BLaER1 treated with 17β-estradiol and CSF1 and Interleukin-3, amounts not matched to agents 10 nM and 100 nM (cell line): ENCODE results near the gene PLOD1.
"Not testable (repeated sequence)": the region's sequence is repeated elsewhere in the genome, so short reads cannot be mapped to it uniquely, and the experiment has no call there.

ENCODE experiments used
- H3K27ac ChIP-seq, 11 experiments: shearing (Covaris generic); formaldehyde crosslinking; 2 replicates each; pipeline ENCODE4 v1.8.1; 2022
- H3K27me3 ChIP-seq, 11 experiments: shearing (Covaris generic); formaldehyde crosslinking; 2 replicates each; pipeline ENCODE4 v1.8.1; 2022
- H3K36me3 ChIP-seq, 11 experiments: shearing (Covaris generic); formaldehyde crosslinking; 2 replicates each; pipeline ENCODE4 v1.8.1; 2022
- H3K4me1 ChIP-seq, 10 experiments: shearing (Covaris generic); formaldehyde crosslinking; 2 replicates each; pipeline ENCODE4 v1.8.1; 2022
- H3K4me2 ChIP-seq, 11 experiments: shearing (Covaris generic); formaldehyde crosslinking; 2 replicates each; pipeline ENCODE4 v1.8.1; 2022
- H3K4me3 ChIP-seq, 10 experiments: shearing (Covaris generic); formaldehyde crosslinking; 2 replicates each; pipeline ENCODE4 v1.8.1; 2022
- H3K9ac ChIP-seq, 11 experiments: shearing (Covaris generic); formaldehyde crosslinking; 2 replicates each; pipeline ENCODE4 v1.8.1; 2022
- H3K9me3 ChIP-seq, 11 experiments: shearing (Covaris generic); formaldehyde crosslinking; replicated peaks in 1 of 11; 2 replicates each; pipeline ENCODE4 v1.8.1; 2022
- H4K20me1 ChIP-seq, 11 experiments: shearing (Covaris generic); formaldehyde crosslinking; 2 replicates each; pipeline ENCODE4 v1.8.1; 2022
- Cebpa-rat ChIP-seq, 11 experiments: shearing (Covaris generic); IDR thresholded peaks; 2 replicates each; pipeline ENCODE4 v1.8.1; 2022

Gene PLOD1

DNA sequence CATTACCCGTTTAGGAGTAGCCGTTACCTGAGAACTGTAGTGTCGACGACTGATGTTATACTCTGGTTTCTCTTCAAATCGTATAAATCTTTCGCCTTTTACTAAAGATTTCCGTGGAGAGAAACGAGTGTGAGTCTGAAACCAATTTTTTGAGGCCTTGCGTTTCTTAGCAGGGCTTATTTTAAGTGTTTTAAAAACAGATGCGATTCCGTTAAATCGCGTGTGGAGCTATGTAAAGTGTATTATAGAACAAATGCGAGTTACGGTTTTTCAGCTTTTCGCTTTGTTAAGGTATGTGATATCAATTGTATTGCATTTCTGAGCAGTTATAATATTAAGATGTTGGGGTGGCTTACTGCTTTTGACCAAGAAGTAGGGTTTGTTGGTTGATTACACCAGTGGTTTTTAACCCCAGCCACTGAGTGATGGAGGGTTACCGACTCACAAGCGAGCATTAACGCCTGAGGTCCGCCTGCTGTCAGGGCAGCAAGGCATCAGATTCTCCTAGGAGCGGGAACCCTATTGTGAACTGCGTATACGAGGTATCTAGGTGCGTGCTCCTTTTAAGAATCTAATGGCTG, 26.3 kb upstream of the PLOD1 start:
- no peaks in the 10 kb centered on the region for H3K9me3 ChIP-seq
- no peak for TF ChIP-seq Cebpa-rat (IDR thresholded peaks at IDR 0.05)
- H3K27me3 ChIP-seq, result no peaks in the 10 kb centered on the region
- H3K4me2 ChIP-seq, result peak overlapping the region; percentile 85 to 99 (median 97)
- H3K4me1 ChIP-seq, result peaks cover 25 to 43% (median 37%) of the 10 kb centered on the region in 10 experiments
- peaks cover 0 to 4% (median 0%) of the 10 kb centered on the region in 11 experiments; a peak in 2 of 22 replicates for H4K20me1 ChIP-seq
- peak overlapping the region; percentile 57 to 77 (median 68) for H3K4me3 ChIP-seq
- peak overlapping the region; percentile 93 to 99 (median 97) for H3K27ac ChIP-seq
- H3K36me3 ChIP-seq, result no peaks in the 10 kb centered on the region
- H3K9ac ChIP-seq, result peak overlapping the region; percentile 88 to 98 (median 92)

DNA sequence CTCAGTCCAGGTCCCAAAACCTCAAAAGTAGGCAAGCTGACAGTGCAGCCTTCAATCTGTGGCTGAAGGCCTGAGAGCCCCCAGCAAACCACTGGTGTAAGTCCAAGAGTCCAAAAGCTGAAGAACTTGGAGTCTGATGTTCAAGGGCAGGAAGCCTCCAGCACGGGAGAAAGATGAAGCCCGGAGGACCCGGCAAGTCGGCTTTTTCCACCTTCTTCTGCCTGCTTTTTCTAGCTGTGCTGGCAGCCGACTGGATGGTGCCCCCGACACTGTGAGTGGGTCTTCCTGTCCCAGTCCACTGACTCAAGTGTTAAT, 23.6 kb upstream of the PLOD1 start:
- not testable (repeated sequence) for H3K36me3 ChIP-seq, H3K27me3 ChIP-seq, H4K20me1 ChIP-seq, H3K4me3 ChIP-seq, H3K9me3 ChIP-seq
- Histone ChIP-seq H3K9ac (peak overlapping the region in 1 of 11 experiments; percentile 30; a peak in 1 of 22 replicates), H3K27ac (peak overlapping the region in 4 of 11 experiments; percentile 18 to 99 (median 62); a peak in 4 of 22 replicates), H3K4me1 (peaks cover 30 to 56% (median 52%) of the 10 kb centered on the region in 10 experiments), H3K4me2 (peak overlapping the region in 5 of 11 experiments; percentile 7 to 97 (median 13); a peak in 5 of 22 replicates)

DNA sequence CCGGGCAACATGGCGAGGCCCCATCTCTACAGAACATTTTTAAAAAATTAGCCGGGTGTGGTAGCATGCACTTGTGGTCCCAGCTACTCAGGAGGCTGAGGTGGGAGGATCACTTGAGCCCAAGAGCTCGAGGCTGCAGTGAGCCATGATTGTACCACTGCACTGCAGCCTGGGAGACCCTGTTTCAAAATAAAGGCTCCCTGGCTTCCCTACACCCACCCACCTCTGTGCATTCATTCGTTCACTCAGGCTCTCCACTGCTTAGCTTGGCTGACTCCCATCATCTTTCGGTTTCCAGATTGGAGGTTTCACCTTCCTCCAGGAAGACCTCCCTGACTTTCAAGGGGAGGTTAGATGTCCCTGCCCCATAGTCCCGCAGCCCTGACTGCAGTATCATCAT, 22.5 kb upstream of the PLOD1 start:
- peaks cover 26 to 54% (median 49%) of the 10 kb centered on the region in 10 experiments for H3K4me1 ChIP-seq
- H3K27me3 ChIP-seq, result no peaks in the 10 kb centered on the region
- H4K20me1 ChIP-seq, result peaks cover 0 to 7% (median 3%) of the 10 kb centered on the region in 11 experiments; a peak in 6 of 22 replicates
- no peaks in the 10 kb centered on the region for H3K9me3 ChIP-seq
- no peak overlapping the region for H3K4me2 ChIP-seq
- H3K4me3 ChIP-seq, result no peak overlapping the region
- peaks cover 0 to 6% (median 0%) of the 10 kb centered on the region in 11 experiments; a peak in 3 of 22 replicates for H3K36me3 ChIP-seq
- no peak for TF ChIP-seq Cebpa-rat (IDR thresholded peaks at IDR 0.05)
- no peak overlapping the region for H3K9ac ChIP-seq
- H3K27ac ChIP-seq, result no peak overlapping the region

DNA sequence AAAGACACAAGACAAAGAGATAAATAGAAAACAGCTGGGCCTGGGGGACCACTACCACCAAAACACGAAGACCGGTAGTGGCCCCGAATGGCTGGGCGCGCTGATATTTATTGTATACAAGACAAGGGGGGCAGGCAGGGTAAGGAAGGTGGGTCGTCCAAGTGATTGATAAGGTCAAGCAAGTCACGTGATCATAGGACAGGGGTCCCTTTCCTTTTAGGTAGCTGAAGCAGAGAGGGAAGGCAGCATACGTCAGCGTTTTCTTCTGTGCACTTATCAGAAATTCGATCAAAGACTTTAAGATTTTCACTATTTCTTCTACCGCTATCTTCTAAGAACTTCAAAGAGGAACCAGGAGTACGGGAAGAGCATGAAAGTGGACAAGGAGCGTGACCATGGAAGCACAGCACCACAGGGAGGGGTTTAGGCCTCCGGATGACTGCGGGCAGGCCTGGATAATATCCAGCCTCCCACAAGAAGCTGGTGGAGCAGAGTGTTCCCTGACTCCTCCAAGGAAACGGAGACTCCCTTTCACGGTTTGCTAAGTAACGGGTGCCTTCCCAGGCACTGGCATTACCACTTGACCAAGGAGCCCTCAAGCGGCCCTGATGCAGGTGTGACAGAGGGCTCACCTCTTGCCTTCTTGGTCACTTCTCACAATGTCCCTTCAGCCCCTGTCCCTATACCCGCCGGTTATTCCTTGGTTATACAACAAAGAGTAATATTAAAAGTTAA, 21.9 kb upstream of the PLOD1 start:
- Histone ChIP-seq H3K4me1 (peaks cover 21 to 53% (median 45%) of the 10 kb centered on the region in 10 experiments), H4K20me1 (peaks cover 0 to 13% (median 4%) of the 10 kb centered on the region in 11 experiments; a peak in 11 of 22 replicates), H3K36me3 (peaks cover 0 to 13% (median 4%) of the 10 kb centered on the region in 11 experiments; a peak in 8 of 22 replicates)
- H3K4me3 ChIP-seq, H3K27ac ChIP-seq, H3K9me3 ChIP-seq, H3K4me2 ChIP-seq, H3K9ac ChIP-seq, H3K27me3 ChIP-seq: not testable (repeated sequence)

DNA sequence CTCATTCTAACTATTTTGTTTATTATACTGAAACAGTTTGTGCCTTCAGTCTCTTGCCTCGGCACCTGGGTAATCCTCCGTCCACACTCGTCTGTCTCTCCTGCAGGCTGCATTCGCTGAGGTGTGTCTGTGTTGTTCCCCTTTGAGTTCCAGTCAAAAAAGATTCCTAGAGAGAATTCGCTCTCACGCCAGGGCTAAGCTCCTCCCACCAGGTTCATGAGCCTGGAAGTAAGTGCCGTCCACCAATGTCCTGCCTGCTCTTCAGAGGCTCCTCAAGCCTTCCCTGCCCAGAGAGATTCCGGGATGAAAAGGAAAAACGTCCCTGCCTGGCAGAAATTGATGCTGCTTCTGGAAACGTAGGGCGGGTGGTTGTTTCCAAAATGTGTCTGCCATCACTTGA, 21.2 kb upstream of the PLOD1 start:
- Histone ChIP-seq H3K9ac (no peak overlapping the region; a peak in 1 of 22 replicates), H3K4me3 (no peak overlapping the region), H3K4me1 (peaks cover 21 to 56% (median 47%) of the 10 kb centered on the region in 10 experiments), H3K4me2 (peak overlapping the region in 10 of 11 experiments; percentile 17 to 80 (median 66); a peak in 18 of 22 replicates), H3K36me3 (peaks cover 4 to 19% (median 10%) of the 10 kb centered on the region in 11 experiments; a peak in 21 of 22 replicates), H3K27me3 (no peaks in the 10 kb centered on the region), H3K9me3 (no peaks in the 10 kb centered on the region), H3K27ac (no peak overlapping the region), H4K20me1 (peaks cover 5 to 19% (median 10%) of the 10 kb centered on the region in 11 experiments; a peak in 17 of 22 replicates)
- TF ChIP-seq Cebpa-rat (IDR thresholded peaks at IDR 0.05), result no peak

DNA sequence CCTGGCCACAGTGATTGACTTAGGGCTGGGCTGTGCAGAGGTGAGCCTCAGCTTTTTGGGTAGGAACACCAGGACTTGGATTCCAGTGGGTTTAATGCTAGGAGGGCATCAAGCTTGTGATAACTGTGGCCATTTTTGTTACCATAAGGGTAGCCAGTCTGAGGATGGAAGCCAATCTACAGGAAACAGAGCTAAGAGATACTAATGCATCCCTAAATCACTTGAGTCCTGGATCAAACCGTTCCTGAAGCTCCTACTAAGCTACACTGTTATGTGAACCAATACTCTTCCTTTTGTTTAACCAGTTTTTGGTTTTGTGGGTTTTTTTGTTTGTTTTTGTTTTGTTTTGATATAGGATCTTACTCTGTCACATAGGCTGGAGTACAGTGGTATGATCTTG, 20.5 kb upstream of the PLOD1 start:
- H3K9me3 ChIP-seq, result no peaks in the 10 kb centered on the region
- peaks cover 21 to 56% (median 47%) of the 10 kb centered on the region in 10 experiments for H3K4me1 ChIP-seq
- TF ChIP-seq Cebpa-rat (IDR thresholded peaks at IDR 0.05), result no peak
- no peak overlapping the region for H3K4me3 ChIP-seq
- H3K36me3 ChIP-seq, result peaks cover 12 to 27% (median 16%) of the 10 kb centered on the region in 11 experiments
- H3K27me3 ChIP-seq, result no peaks in the 10 kb centered on the region
- peak overlapping the region in 4 of 11 experiments; percentile 39 to 57 (median 52); a peak in 4 of 22 replicates for H3K27ac ChIP-seq
- peak overlapping the region in 2 of 11 experiments; percentile 4 to 38; a peak in 3 of 22 replicates for H3K9ac ChIP-seq
- H3K4me2 ChIP-seq, result peak overlapping the region in 9 of 11 experiments; percentile 43 to 80 (median 69); a peak in 18 of 22 replicates
- H4K20me1 ChIP-seq, result peaks cover 12 to 27% (median 17%) of the 10 kb centered on the region in 11 experiments; a peak in 20 of 22 replicates

DNA sequence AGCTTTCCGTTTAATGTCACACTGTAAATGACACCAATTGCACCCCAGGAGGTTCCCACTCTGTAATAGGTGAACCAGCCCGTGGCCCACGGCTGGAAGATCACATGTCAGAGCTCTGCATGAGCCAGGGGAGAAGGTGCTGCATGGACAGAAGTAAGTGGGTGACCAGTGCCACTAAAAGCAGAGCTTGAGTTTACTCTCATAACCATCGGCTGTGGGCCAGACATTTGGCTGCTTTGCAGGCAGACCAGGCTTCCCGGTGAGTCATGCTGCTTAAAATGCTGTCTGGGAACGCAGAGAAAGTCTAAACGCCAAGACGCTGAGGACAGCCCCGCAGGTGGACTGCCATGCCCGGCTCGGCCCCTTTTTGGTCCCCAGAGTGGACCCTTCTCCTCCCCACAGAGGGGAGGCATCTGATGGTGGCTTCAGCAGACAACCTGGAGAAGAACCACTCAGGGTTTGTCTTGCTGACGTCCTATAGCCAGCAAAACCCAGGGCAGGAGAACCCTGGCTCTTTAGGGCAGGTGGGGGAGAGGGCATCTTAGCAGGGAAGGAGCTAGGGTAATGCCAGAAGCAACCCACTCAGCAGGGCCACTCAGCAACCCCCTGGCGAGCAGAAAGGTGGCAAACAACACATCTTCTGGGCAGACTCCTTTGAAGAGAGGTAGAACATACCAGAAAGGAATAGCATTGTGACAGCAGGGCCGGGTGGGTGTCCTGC, 15.6 kb upstream of the PLOD1 start:
- H3K4me2 ChIP-seq, result no peak overlapping the region
- H3K4me3 ChIP-seq, result no peak overlapping the region
- no peak for TF ChIP-seq Cebpa-rat (IDR thresholded peaks at IDR 0.05)
- H3K9me3 ChIP-seq, result no peaks in the 10 kb centered on the region
- H3K27me3 ChIP-seq, result no peaks in the 10 kb centered on the region
- peaks cover 46 to 74% (median 56%) of the 10 kb centered on the region in 10 experiments for H3K4me1 ChIP-seq
- H3K9ac ChIP-seq, result peak overlapping the region in 2 of 11 experiments; percentile 8 to 26; a peak in 3 of 22 replicates
- H4K20me1 ChIP-seq, result peaks cover 59 to 76% (median 66%) of the 10 kb centered on the region in 11 experiments
- no peak overlapping the region for H3K27ac ChIP-seq
- peaks cover 61 to 76% (median 64%) of the 10 kb centered on the region in 11 experiments for H3K36me3 ChIP-seq

DNA sequence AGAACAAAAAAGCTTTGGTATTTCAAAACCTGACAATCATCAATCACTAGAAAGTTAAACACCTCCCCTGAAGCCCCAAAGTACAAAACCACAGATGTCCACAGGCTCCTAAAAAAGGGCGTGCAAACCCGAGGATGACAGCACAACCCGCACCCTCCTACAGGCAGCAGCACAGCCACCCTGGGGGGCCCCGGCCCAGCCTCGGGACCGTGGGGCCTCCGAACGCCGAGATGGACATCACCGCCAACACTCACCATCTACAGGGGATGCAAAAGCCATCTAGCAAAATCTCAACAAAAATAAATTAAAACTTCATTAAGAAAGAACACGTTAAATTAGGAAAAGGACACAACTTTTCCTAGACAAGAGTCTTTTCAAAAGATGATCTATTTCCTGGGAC, 14.9 kb upstream of the PLOD1 start:
- H3K4me2 ChIP-seq, result no peak overlapping the region
- no peak overlapping the region for H3K9ac ChIP-seq
- H3K27me3 ChIP-seq, result no peaks in the 10 kb centered on the region
- TF ChIP-seq Cebpa-rat (IDR thresholded peaks at IDR 0.05), result no peak
- H3K27ac ChIP-seq, result no peak overlapping the region
- H3K9me3 ChIP-seq, result no peaks in the 10 kb centered on the region
- H4K20me1 ChIP-seq, result peaks cover 66 to 83% (median 72%) of the 10 kb centered on the region in 11 experiments
- H3K4me1 ChIP-seq, result peaks cover 46 to 74% (median 57%) of the 10 kb centered on the region in 10 experiments
- H3K36me3 ChIP-seq, result peaks cover 61 to 81% (median 64%) of the 10 kb centered on the region in 11 experiments
- no peak overlapping the region for H3K4me3 ChIP-seq
